GM08714 (cell line): Measurements from ENCODE around the gene PHKA2.
"Not testable (repeated sequence)": the region's sequence is repeated elsewhere in the genome, so short reads cannot be mapped to it uniquely, and the experiment has no call there.

Source experiments
- H3K4me3 ChIP-seq: fragments of 200-500 bp; sonication (Bioruptor generic); 2 replicates; pipeline ENCODE4 v1.5.1; 2014; ENCODE audit warnings: mild to moderate bottlenecking, low read length, inconsistent platforms
- ZNF274 ChIP-seq: IDR thresholded peaks from 2 replicates; pipeline ENCODE4 v1.6.1; 2012; ENCODE audit warnings: mild to moderate bottlenecking, low read depth, low read length

PHKA2 gene

GRCh38 chrX:18995221-18995620 is 11.3 kb upstream of the PHKA2 start:
- no peak for TF ChIP-seq ZNF274
- H3K4me3 ChIP-seq = no peak overlapping the region

- no peak for TF ChIP-seq ZNF274
- no peak overlapping the region for H3K4me3 ChIP-seq
Measured at GRCh38 chrX:18994713-18995112, 10.8 kb upstream of the PHKA2 start.

- no peak overlapping the region for H3K4me3 ChIP-seq
- TF ChIP-seq ZNF274 = no peak
Measured at GRCh38 chrX:18992829-18993228, 8.9 kb upstream of the PHKA2 start.

DNA sequence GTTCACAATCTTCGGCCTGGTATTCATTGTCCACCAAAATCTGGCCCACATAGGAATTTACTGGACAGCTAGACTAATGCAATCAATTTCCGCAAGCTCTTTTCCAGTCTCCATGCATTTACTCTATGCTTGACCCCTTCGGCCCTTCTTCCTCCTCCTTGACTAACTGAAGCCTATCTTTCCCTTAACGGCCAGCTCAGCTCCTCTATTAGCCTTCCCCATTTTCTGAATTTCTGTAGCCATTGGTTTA is 1.2 kb upstream of the PHKA2 start:
- H3K4me3 ChIP-seq = peak overlapping the region; percentile 72
- TF ChIP-seq ZNF274 = no peak

- no peak for TF ChIP-seq ZNF274
- peak overlapping the region; percentile 72 for H3K4me3 ChIP-seq
Measured at GRCh38 chrX:18984381-18985185, 669 bp upstream of the PHKA2 start.

DNA sequence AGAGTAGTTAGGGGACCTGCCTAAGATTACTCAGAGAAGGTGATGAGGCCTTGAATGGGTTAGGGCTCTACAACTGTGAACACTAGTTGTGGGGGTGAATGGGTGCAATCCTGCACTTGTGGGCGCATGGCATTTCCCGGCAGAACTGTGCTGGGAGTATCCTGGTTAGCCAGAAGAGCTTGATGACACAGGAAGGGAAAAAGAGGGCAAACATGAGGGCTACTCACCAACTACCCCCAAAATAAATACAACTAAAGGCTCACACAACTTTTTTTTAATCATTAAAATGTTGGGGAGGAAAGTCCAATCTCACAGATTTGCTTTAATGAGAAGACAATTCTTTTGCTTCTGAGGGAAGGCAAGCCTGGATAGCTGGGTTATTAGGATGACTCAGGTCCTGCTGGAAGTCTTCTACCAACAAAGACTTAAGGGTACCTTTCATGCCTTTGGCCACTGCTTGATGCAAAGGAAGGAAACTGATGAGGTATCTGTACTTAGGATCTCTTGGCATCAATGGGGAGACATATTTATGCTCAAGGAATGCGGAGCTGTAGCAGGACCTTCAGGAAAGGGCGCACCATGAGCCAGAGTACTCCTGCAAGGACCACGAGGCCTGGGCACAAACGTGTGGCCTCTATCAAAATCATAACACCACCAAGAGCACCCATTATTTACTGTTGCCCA is 2.6 kb downstream of the PHKA2 start:
- no peak for TF ChIP-seq ZNF274
- H3K4me3 ChIP-seq = no peak overlapping the region

DNA sequence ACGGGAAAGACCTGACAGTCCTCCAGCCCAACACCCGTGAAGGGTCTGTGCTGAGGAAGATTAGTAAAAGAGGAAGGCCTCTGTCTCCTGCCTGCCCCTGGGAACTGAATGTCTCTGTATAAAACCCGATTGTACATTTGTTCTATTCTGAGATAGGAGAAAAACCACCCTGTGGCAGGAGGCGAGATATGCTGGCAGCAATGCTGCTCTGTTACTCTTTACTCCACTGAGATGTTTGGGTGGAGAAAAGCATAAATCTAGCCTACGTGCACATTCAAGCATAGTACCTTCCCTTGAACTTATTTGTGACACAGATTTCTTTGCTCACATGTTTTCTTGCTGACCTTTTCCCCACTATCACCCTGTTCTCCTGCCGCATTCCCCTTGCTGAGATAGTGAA is 3.7 kb downstream of the PHKA2 start:
- H3K4me3 ChIP-seq = not testable (repeated sequence)

DNA sequence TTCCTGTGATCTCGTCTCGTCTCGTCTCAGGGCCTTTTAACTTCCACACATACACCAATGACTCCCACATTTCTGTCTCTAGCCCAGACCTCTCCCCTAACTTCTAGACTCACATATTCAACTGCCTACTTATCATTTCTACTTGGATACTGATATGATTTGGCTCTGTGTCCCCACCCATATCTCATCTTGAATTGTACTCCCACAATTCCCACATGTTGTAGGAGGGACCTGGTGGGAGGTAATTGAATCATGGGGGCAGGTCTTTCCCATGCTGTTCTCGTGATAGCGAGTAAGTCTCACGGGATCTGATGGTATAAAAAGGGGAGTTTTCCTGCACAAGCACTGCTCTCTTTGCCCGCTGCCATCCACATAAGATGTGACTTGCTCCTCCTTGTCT is 8.9 kb downstream of the PHKA2 start:
- H3K4me3 ChIP-seq = no peak overlapping the region
- TF ChIP-seq ZNF274 = no peak

DNA sequence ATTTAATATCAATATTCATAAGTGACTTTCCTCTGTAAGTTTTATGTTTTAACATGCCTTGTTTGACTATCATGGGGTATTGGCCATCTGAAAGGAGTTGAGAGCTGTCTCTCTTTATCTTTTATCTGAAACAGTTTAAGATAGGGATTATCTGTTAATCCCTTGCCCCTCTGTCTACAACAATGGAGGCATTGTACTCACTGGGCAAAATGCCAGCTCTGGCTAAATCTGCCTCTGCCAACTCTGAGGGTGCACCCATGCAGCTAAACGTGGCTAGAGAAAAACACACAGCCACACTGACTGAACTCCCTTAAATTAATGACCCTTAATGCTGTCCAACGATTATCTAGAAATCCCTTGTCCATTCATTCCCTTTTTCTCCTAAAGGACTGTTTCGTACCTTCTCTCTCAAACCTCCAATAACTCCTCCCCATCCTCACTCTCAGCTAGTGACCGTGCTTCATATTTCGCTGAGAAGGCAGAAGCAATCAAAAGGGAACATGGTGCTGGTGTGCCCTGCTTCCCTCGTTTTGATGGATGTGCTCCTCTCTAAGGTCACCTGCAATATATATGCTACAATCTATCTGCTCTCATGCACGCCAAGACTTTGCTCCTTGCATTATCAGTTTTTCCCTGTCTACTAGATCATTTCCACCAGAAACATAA is 10.3 kb downstream of the PHKA2 start:
- no peak for TF ChIP-seq ZNF274

GRCh38 chrX:18971506-18971905 is 12.4 kb downstream of the PHKA2 start:
- TF ChIP-seq ZNF274 = no peak
- no peak overlapping the region for H3K4me3 ChIP-seq

More for the DNA sequence above, 10.3 kb downstream of the PHKA2 start:
- no peak overlapping the region for H3K4me3 ChIP-seq

DNA sequence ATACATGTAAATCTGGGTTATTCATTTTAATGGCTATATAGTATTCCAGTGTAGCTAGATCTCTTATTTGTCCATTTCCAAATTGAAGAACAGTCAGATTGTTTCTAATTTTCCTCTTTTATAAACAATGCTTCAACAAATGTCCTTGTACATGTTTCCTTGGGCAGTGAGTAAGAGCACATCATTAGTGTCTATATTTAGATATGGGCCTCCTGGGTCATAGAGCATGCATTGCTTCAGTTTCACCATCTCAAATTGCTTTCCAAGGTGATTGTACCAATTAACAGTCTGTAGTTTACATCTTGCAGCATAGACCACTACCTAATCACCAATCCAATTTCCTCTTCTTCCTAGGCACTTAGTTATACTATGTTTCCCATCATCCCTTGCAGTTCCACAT is 13.4 kb downstream of the PHKA2 start:
- no peak overlapping the region for H3K4me3 ChIP-seq
- no peak for TF ChIP-seq ZNF274

DNA sequence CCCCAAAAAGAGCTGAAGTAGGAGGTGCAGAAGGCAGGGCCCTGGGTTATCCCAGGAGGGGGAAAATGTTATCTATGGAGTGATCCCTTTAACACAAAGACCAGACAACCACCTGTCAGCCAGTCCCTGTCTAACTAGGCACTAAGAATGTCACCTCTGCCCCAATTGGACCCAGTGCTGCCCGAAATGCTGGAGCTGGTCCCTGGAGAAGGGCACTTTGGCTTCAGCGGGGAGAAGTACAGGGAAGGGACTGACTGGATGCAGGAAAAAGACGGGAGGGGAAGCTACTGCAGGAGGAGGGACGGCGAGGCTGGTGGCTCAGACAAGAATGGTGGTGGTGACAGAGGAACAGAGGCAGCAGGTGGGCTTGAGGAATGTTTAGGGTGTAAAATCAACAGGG is 17.3 kb downstream of the PHKA2 start:
- no peak for TF ChIP-seq ZNF274
- H3K4me3 ChIP-seq = no peak overlapping the region

- H3K4me3 ChIP-seq = no peak overlapping the region
- TF ChIP-seq ZNF274 = no peak
Measured at GRCh38 chrX:18964901-18965300, 19.0 kb downstream of the PHKA2 start.

GRCh38 chrX:18964026-18964425 is 19.9 kb downstream of the PHKA2 start:
- no peak overlapping the region for H3K4me3 ChIP-seq
- TF ChIP-seq ZNF274 = no peak

- no peak for TF ChIP-seq ZNF274
- no peak overlapping the region for H3K4me3 ChIP-seq
Measured at GRCh38 chrX:18962329-18962728, 21.6 kb downstream of the PHKA2 start.
